Calu3 (cell line): ENCODE data around the gene CHADL. TPM values are rescaled to one million over a fixed set of nuclear protein-coding genes. Genes with fewer than 3 reads are reported as not detected.
A peak's percentile ranks its signal among the peaks of the same experiment; 100 is the strongest.

Source experiments
- BruUV-seq: library from RNA; stranded (reverse); fragments of 400-500 nt; replicated peaks from 2 replicates; lab custom pipeline; 2021; lab: Mats Ljungman, UMichigan
- CTCF ChIA-PET: fragments of 300-600 bp; sonication (Branson Sonifier 250); formaldehyde crosslinking; loops from one replicate; lab custom pipeline; 2022; ENCODE audit warnings: antibody characterized with exemption; lab: Charles Lee
- DNase-seq: peaks from one replicate; pipeline ENCODE4 v3.0.0; 2022
- H3K27ac Mint-ChIP-seq: one replicate; pipeline ENCODE4 v1.8.0; 2022; ENCODE audit warnings: mixed read lengths; ENCODE audit not compliant: unreplicated experiment
- H3K27me3 Mint-ChIP-seq: one replicate; pipeline ENCODE4 v1.8.0; 2022; ENCODE audit warnings: mixed read lengths; ENCODE audit not compliant: unreplicated experiment
- H3K36me3 Mint-ChIP-seq: one replicate; pipeline ENCODE4 v1.8.0; 2022; ENCODE audit warnings: mild to moderate bottlenecking, moderate library complexity, mixed read lengths; ENCODE audit not compliant: insufficient read depth, unreplicated experiment
- H3K4me1 Mint-ChIP-seq: one replicate; pipeline ENCODE4 v1.8.0; 2022; ENCODE audit warnings: mild to moderate bottlenecking, low read depth, mixed read lengths; ENCODE audit not compliant: unreplicated experiment
- H3K4me3 Mint-ChIP-seq: one replicate; pipeline ENCODE4 v1.8.0; 2022; ENCODE audit warnings: mild to moderate bottlenecking, low read depth, moderate library complexity, mixed read lengths; ENCODE audit not compliant: unreplicated experiment
- H3K9me3 Mint-ChIP-seq: one replicate; pipeline ENCODE4 v1.8.0; 2022; ENCODE audit warnings: low read depth, mixed read lengths; ENCODE audit not compliant: unreplicated experiment
- CTCF ChIP-seq: fragments of 200-600 bp; IDR thresholded peaks from one replicate; pipeline ENCODE4 v1.8.0; 2022; ENCODE audit warnings: antibody characterized with exemption; ENCODE audit not compliant: unreplicated experiment
- intact Hi-C: fragments of 100-400 bp; cut with micrococcal nuclease; formaldehyde crosslinking; loops from one replicate; pipeline ENCODE4 v1.10.0; 2022; ENCODE audit not compliant: unreplicated experiment
- total RNA-seq: library from RNA; stranded (reverse); gene quantifications from 2 replicates; pipeline ENCODE4 v1.2.3, GENCODE V29; 2022

Gene CHADL
- total RNA-seq, 1 experiment from 2014 or later, result 0.73 TPM

- Mint-ChIP-seq H3K9me3 (peaks cover 2% of the 10 kb centered on the region), H3K4me3 (no peak overlapping the region), H3K4me1 (peaks cover 8% of the 10 kb centered on the region), H3K27me3 (no peaks in the 10 kb centered on the region), H3K36me3 (peaks cover 31% of the 10 kb centered on the region), H3K27ac (no peak overlapping the region)
- CTCF ChIA-PET, result no interaction called here
- no TSS peak for BruUV-seq
- intact Hi-C loops, result no loop called here
- no peak for DNase-seq
- no peak for TF ChIP-seq CTCF
Measured at GRCh38 chr22:41216984-41217383, 23.7 kb downstream of the CHADL start.

GRCh38 chr22:41215926-41216325, 24.8 kb downstream of the CHADL start:
- no peak for DNase-seq
- Mint-ChIP-seq H3K27ac (no peak overlapping the region), H3K9me3 (peaks cover 2% of the 10 kb centered on the region), H3K4me1 (peaks cover 8% of the 10 kb centered on the region), H3K4me3 (no peak overlapping the region), H3K36me3 (peaks cover 26% of the 10 kb centered on the region), H3K27me3 (no peaks in the 10 kb centered on the region)
- CTCF ChIA-PET, result no interaction called here
- intact Hi-C loops, result no loop called here
- TF ChIP-seq CTCF, result no peak
- BruUV-seq, result no TSS peak

- DNase-seq, result no peak
- H3K4me1 Mint-ChIP-seq, result peaks cover 8% of the 10 kb centered on the region
- CTCF ChIA-PET, result no interaction called here
- TF ChIP-seq CTCF, result no peak
- peaks cover 21% of the 10 kb centered on the region for H3K36me3 Mint-ChIP-seq
- H3K27me3 Mint-ChIP-seq, result no peaks in the 10 kb centered on the region
- intact Hi-C loops, result no loop called here
- no peak overlapping the region for H3K4me3 Mint-ChIP-seq
- H3K27ac Mint-ChIP-seq, result no peak overlapping the region
- H3K9me3 Mint-ChIP-seq, result peaks cover 2% of the 10 kb centered on the region
- no TSS peak for BruUV-seq
Measured at GRCh38 chr22:41215409-41215808, 25.3 kb downstream of the CHADL start.

- TF ChIP-seq CTCF, result no peak
- DNase-seq, result no peak
- BruUV-seq, result TSS peak; percentile 33
- Mint-ChIP-seq H3K4me1 (peaks cover 17% of the 10 kb centered on the region), H3K27me3 (peaks cover 17% of the 10 kb centered on the region), H3K9me3 (no peaks in the 10 kb centered on the region), H3K4me3 (no peak overlapping the region), H3K36me3 (peaks cover 20% of the 10 kb centered on the region), H3K27ac (no peak overlapping the region)
- CTCF ChIA-PET, result interaction anchor here (0.6 kb wide), 1 partner anchor 272 kb away, joined by 5 read pairs; no protein-coding TSS in a partner anchor
- intact Hi-C loops, result no loop called here
Measured at GRCh38 chr22:41206719-41207118, 34.0 kb downstream of the CHADL start.
